Activated CD4-positive, alpha-beta T cell treated with anti-CD3 and anti-CD28 coated beads for 4 hours (primary cell): ENCODE results near the gene SDK1.
"Not testable (repeated sequence)": the region's sequence is repeated elsewhere in the genome, so short reads cannot be mapped to it uniquely, and the experiment has no call there.

Experiments used
- DNase-seq, 2 donors: peaks; one replicate each; pipeline ENCODE4 v3.0.0-alpha.2; 2020

Gene SDK1

GRCh38 chr7:4270268-4270667 is 969.2 kb downstream of the SDK1 start:
- no peak for DNase-seq

GRCh38 chr7:4270941-4271715 is 970.1 kb downstream of the SDK1 start:
- DNase-seq = no peak

- no peak for DNase-seq
Measured at GRCh38 chr7:4271716-4272015, 970.6 kb downstream of the SDK1 start.

GRCh38 chr7:4272141-4272540 is 971.1 kb downstream of the SDK1 start:
- no peak for DNase-seq

- no peak for DNase-seq
Measured at GRCh38 chr7:4273566-4274230, 972.6 kb downstream of the SDK1 start.

- no peak for DNase-seq
Measured at GRCh38 chr7:4274286-4274685, 973.2 kb downstream of the SDK1 start.

GRCh38 chr7:4277936-4278335 is 976.9 kb downstream of the SDK1 start:
- no peak for DNase-seq

- no peak for DNase-seq
Measured at GRCh38 chr7:4279216-4279615, 978.2 kb downstream of the SDK1 start.

- no peak for DNase-seq
Measured at GRCh38 chr7:4281231-4281993, 980.4 kb downstream of the SDK1 start.

- DNase-seq = no peak
Measured at GRCh38 chr7:4282434-4283223, 981.6 kb downstream of the SDK1 start.

- DNase-seq = no peak
Measured at GRCh38 chr7:4286351-4286750, 985.3 kb downstream of the SDK1 start.

GRCh38 chr7:4288791-4289394 is 987.8 kb downstream of the SDK1 start:
- no peak for DNase-seq

GRCh38 chr7:4297165-4297917 is 996.3 kb downstream of the SDK1 start:
- DNase-seq = no peak

GRCh38 chr7:4297918-4298219 is 996.8 kb downstream of the SDK1 start:
- DNase-seq = no peak

- no peak for DNase-seq
Measured at GRCh38 chr7:4299431-4299830, 998.4 kb downstream of the SDK1 start.

- no peak for DNase-seq
Measured at GRCh38 chr7:4302203-4302905, 1001.3 kb downstream of the SDK1 start.

- DNase-seq = no peak
Measured at GRCh38 chr7:4307316-4308204, 1006.5 kb downstream of the SDK1 start.

- no peak for DNase-seq
Measured at GRCh38 chr7:4308205-4308590, 1007.1 kb downstream of the SDK1 start.

- DNase-seq = not testable (repeated sequence)
Measured at GRCh38 chr7:4313911-4314310, 1012.9 kb downstream of the SDK1 start.

GRCh38 chr7:4314316-4314715 is 1013.3 kb downstream of the SDK1 start:
- not testable (repeated sequence) for DNase-seq
